NCI-H748 (cell line): ENCODE data around the gene HOXD8.

Experiments used
- DNase-seq: peaks from one replicate; lab custom pipeline; 2025; ENCODE audit not compliant: unreplicated experiment; lab: John Stamatoyannopoulos, UW

Gene HOXD8

GRCh38 chr2:176157499-176158185, 28.1 kb downstream of the HOXD8 start:
- peak; percentile 95 for DNase-seq

- DNase-seq, result peak; percentile 79
These were observed 28.7 kb downstream of the HOXD8 start for GRCh38 chr2:176158186-176158591.

GRCh38 chr2:176158855-176159662, 29.6 kb downstream of the HOXD8 start:
- DNase-seq, result no peak

GRCh38 chr2:176159663-176160250, 30.3 kb downstream of the HOXD8 start:
- no peak for DNase-seq

GRCh38 chr2:176160251-176160985, 30.9 kb downstream of the HOXD8 start:
- no peak for DNase-seq

- no peak for DNase-seq
These were observed 31.7 kb downstream of the HOXD8 start for GRCh38 chr2:176160986-176161824.

GRCh38 chr2:176161825-176162626, 32.5 kb downstream of the HOXD8 start:
- no peak for DNase-seq

- DNase-seq, result no peak
These were observed 33.6 kb downstream of the HOXD8 start for GRCh38 chr2:176162911-176163671.

- DNase-seq, result no peak
These were observed 34.2 kb downstream of the HOXD8 start for GRCh38 chr2:176163672-176164056.

GRCh38 chr2:176164201-176164600, 34.7 kb downstream of the HOXD8 start:
- no peak for DNase-seq

- no peak for DNase-seq
These were observed 35.3 kb downstream of the HOXD8 start for GRCh38 chr2:176164611-176165369.

GRCh38 chr2:176165370-176166050, 36.0 kb downstream of the HOXD8 start:
- DNase-seq, result no peak

- no peak for DNase-seq
These were observed 36.8 kb downstream of the HOXD8 start for GRCh38 chr2:176166272-176166671.

GRCh38 chr2:176167398-176167797, 37.9 kb downstream of the HOXD8 start:
- no peak for DNase-seq

GRCh38 chr2:176169181-176169580, 39.7 kb downstream of the HOXD8 start:
- no peak for DNase-seq

- DNase-seq, result no peak
These were observed 40.2 kb downstream of the HOXD8 start for GRCh38 chr2:176169711-176170110.

- DNase-seq, result no peak
These were observed 41.2 kb downstream of the HOXD8 start for GRCh38 chr2:176170602-176171305.
